Natural killer cell (primary cell): ENCODE measurements around the gene GPHN. TPM values are rescaled to one million over a fixed set of nuclear protein-coding genes. Genes with fewer than 3 reads are reported as not detected.

ENCODE experiments used
- ATAC-seq, 3 donors: fragments of 150-1000 bp in 2 of 3; fragments of 200-7000 bp in 1 of 3; cut with Tn5 transposase; 1 replicate in 1 of 3; 2 replicates in 2 of 3; pipeline ENCODE4 v1.10.0; 2021; ENCODE audit warnings: mild to moderate bottlenecking in 2 of 3, moderate library complexity in 2 of 3
- DNase-seq, 2 donors: peaks; one replicate each; pipeline versions ENCODE4 v3.0.0 to v3.0.0-alpha.2; 2013 to 2021; ENCODE audit warnings: mixed read lengths in 1 of 2
- H3K27ac ChIP-seq: one replicate; pipeline ENCODE4 v1.5.1; 2013; ENCODE audit warnings: mild to moderate bottlenecking, low read length
- H3K27me3 ChIP-seq: one replicate; pipeline ENCODE4 v1.6.1; 2013; ENCODE audit warnings: low read length; ENCODE audit not compliant: control insufficient read depth, insufficient read depth
- H3K36me3 ChIP-seq: one replicate; pipeline ENCODE4 v1.6.1; 2013; ENCODE audit warnings: low read length; ENCODE audit not compliant: control insufficient read depth, insufficient read depth
- H3K4me1 ChIP-seq: one replicate; pipeline ENCODE4 v1.6.1; 2013; ENCODE audit warnings: low read length; ENCODE audit not compliant: control insufficient read depth, insufficient read depth
- H3K4me3 ChIP-seq: one replicate; pipeline ENCODE4 v1.5.1; 2013; ENCODE audit warnings: low read length
- H3K9me3 ChIP-seq: one replicate; pipeline ENCODE4 v1.6.1; 2013; ENCODE audit warnings: low read length; ENCODE audit not compliant: control insufficient read depth, insufficient read depth
- H3K27ac Mint-ChIP-seq, 2 donors: one replicate each; pipeline ENCODE4 v1.8.0; 2022; ENCODE audit warnings: mild to moderate bottlenecking in 2 of 2, mixed read lengths in 2 of 2, moderate library complexity in 1 of 2
- H3K27me3 Mint-ChIP-seq, 2 donors: one replicate each; pipeline ENCODE4 v1.8.0; 2022; ENCODE audit warnings: low read depth in 2 of 2, mixed read lengths in 2 of 2
- H3K36me3 Mint-ChIP-seq: one replicate; pipeline ENCODE4 v1.8.0; 2022; ENCODE audit warnings: mixed read lengths
- H3K4me1 Mint-ChIP-seq, 2 donors: one replicate each; pipeline ENCODE4 v1.8.0; 2022; ENCODE audit warnings: mixed read lengths in 2 of 2
- H3K4me3 Mint-ChIP-seq: one replicate; pipeline ENCODE4 v1.8.0; 2022; ENCODE audit warnings: mild to moderate bottlenecking, moderate library complexity, mixed read lengths
- H3K9me3 Mint-ChIP-seq, 2 donors: one replicate each; pipeline ENCODE4 v1.8.0; 2022; ENCODE audit warnings: mixed read lengths in 2 of 2
- WGBS: methylation state at CpG from one replicate; pipeline ENCODE4 v1.1.7; 2013; ENCODE audit warnings: missing lambda C conversion rate; ENCODE audit not compliant: insufficient coverage; 5-methylcytosine and 5-hydroxymethylcytosine counted together
- intact Hi-C: fragments of 100-400 bp; cut with micrococcal nuclease; formaldehyde crosslinking; loops from one replicate; pipeline ENCODE4 v1.14.2; 2022
- total RNA-seq, 4 donors: library from RNA; stranded (reverse); fragments of 120-200 nt in 1 of 4; gene quantifications; one replicate each; pipeline versions ENCODE4 v1.2.3 to v1.2.4, GENCODE V29; 2013 to 2022
- TF ChIP-seq, protein P1 (sequence below): fragments of 200-600 bp; IDR thresholded peaks from one replicate; pipeline ENCODE4 v1.8.0; 2022; ENCODE audit warnings: antibody characterized with exemption

The GPHN gene
- total RNA-seq = 1 to 10 TPM; 6.3 to 9.4 (median 8.7) TPM
- total RNA-seq (2013) = 9.2 TPM

DNA sequence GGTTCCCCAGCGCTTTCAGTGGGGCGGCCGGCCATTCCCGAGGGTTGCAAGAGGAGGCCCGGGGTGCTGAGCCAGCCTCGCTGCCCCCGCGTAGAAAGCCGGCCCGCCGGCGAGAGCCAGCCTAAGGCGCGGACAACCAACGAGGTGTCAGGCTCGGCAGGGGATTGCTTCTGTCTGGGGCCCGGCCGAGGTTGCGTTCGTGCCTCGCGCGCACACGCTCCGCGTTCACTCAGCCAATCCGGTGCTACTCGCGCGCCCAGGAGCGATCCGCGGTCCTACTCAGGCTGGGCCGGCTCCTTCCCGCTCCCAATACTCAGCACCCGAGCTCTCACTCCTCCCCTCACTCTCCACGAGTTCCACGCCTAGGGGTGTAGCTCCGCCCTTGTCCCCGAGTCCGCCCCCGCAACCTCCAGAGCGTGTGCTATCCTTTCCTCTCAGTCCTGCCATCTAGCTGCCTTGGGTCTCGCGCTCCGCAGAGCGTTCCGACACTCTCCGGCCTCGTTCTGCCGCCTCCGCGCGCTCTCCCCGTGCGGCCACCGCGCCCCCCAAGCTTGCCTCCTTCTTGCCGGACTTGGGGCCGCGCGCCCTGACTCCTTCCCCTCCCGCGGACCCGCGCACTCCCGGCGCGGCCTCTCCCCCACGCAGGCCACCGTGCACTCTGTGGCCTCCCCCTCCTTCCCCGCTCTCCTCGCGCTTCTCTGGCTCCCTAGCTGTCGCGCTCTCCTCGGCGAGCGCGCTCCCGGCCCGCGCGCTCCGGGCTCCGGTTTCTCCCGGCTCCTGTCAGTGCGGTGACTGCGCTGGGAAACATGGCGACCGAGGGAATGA lies at the start of gene GPHN:
GPHN (plus strand) TSS at position 426 of the 825 bp plus-strand sequence.
- Mint-ChIP-seq H3K4me1 (peaks cover 18 to 27% of the 10 kb centered on the region in 2 donors), H3K9me3 (no peaks in the 10 kb centered on the region), H3K27me3 (peaks cover 14 to 21% of the 10 kb centered on the region in 2 donors), H3K4me3 (peak within 1 kb of the TSS; percentile 96), H3K36me3 (no peaks in the 10 kb centered on the region), H3K27ac (peak within 1 kb of the TSS; percentile 62 to 85)
- Histone ChIP-seq H3K27ac (peak within 1 kb of the TSS; percentile 64), H3K36me3 (no peaks in the 10 kb centered on the region), H3K4me1 (peaks cover 17% of the 10 kb centered on the region), H3K4me3 (peak within 1 kb of the TSS; percentile 76), H3K27me3 (peaks cover 6% of the 10 kb centered on the region), H3K9me3 (no peaks in the 10 kb centered on the region)
- under 1% methylated on average over 91 of the region's 91 CpGs for WGBS
- intact Hi-C loops = no loop called here
- TF ChIP-seq, protein P1, sequence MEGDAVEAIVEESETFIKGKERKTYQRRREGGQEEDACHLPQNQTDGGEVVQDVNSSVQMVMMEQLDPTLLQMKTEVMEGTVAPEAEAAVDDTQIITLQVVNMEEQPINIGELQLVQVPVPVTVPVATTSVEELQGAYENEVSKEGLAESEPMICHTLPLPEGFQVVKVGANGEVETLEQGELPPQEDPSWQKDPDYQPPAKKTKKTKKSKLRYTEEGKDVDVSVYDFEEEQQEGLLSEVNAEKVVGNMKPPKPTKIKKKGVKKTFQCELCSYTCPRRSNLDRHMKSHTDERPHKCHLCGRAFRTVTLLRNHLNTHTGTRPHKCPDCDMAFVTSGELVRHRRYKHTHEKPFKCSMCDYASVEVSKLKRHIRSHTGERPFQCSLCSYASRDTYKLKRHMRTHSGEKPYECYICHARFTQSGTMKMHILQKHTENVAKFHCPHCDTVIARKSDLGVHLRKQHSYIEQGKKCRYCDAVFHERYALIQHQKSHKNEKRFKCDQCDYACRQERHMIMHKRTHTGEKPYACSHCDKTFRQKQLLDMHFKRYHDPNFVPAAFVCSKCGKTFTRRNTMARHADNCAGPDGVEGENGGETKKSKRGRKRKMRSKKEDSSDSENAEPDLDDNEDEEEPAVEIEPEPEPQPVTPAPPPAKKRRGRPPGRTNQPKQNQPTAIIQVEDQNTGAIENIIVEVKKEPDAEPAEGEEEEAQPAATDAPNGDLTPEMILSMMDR = no peak
- ATAC-seq (peak; percentile 79 to 91 (median 83)), DNase-seq (peak; percentile 70 to 91)

DNA sequence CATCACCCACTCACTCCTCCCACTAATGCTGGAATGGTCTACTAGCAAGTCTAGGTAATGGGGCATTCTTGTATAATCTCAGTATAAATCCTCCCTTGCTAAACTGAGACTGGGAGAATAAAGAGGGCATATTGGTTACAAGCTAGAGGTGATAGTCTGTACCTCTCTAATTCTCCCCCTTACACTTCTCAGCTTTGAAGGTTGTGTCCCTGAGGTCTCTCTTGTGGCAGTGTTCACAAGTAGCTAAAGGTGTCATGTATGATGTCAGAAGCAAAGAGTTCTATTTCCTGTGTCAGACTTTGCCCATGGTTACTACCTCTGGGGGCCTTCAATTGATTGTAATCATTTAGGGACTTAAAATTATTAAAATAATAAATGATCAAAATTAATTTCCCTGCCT lies 48.3 kb upstream of the GPHN start:
- peaks cover 0 to under 1% of the 10 kb centered on the region in 2 donors for H3K27me3 Mint-ChIP-seq
- H3K27me3 ChIP-seq = no peaks in the 10 kb centered on the region
- no peak overlapping the region for H3K4me3 Mint-ChIP-seq
- H3K4me1 Mint-ChIP-seq = peaks cover 0 to 4% of the 10 kb centered on the region in 2 donors
- H3K9me3 Mint-ChIP-seq = peaks cover 0 to 3% of the 10 kb centered on the region in 2 donors
- ATAC-seq (peak; percentile 78 to 89 (median 80)), DNase-seq (peak in 1 of 2 donors; percentile 14)
- H3K9me3 ChIP-seq = no peaks in the 10 kb centered on the region
- H3K36me3 ChIP-seq = no peaks in the 10 kb centered on the region
- intact Hi-C loops = no loop called here
- H3K27ac ChIP-seq = no peak overlapping the region
- H3K36me3 Mint-ChIP-seq = no peaks in the 10 kb centered on the region
- no peak overlapping the region for H3K4me3 ChIP-seq
- H3K4me1 ChIP-seq = no peaks in the 10 kb centered on the region
- no peak overlapping the region for H3K27ac Mint-ChIP-seq
- TF ChIP-seq, protein P1 = no peak

DNA sequence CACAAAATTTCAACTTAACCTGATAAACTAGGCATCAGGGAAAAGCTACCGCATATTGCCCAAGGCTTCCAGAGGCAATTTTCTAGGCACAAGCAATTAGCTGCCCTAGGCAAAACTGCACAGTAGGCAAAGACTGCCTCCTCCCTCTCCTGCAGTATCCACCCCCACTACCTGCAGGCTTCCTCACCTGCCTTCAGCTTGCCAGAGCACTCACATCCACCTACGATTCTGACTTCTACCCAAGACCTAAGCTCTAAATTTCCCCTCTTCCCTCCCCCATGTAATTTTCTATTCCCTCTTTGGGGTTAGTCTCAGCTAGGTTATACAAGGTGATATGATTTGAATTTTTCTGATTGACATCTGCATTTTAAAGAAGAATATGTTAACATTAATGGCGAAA lies 43.7 kb upstream of the GPHN start:
- Histone ChIP-seq H3K27me3 (no peaks in the 10 kb centered on the region), H3K4me1 (no peaks in the 10 kb centered on the region), H3K9me3 (no peaks in the 10 kb centered on the region), H3K36me3 (no peaks in the 10 kb centered on the region), H3K4me3 (no peak overlapping the region), H3K27ac (no peak overlapping the region)
- TF ChIP-seq, protein P1 = no peak
- Mint-ChIP-seq H3K36me3 (no peaks in the 10 kb centered on the region), H3K4me3 (no peak overlapping the region), H3K27ac (no peak overlapping the region), H3K4me1 (no peaks in the 10 kb centered on the region), H3K9me3 (no peaks in the 10 kb centered on the region), H3K27me3 (no peaks in the 10 kb centered on the region)
- ATAC-seq (no peak), DNase-seq (no peak)
- WGBS = 88% methylated on average over 2 of the region's 3 CpGs
- intact Hi-C loops = no loop called here
